Epithelial cell of proximal tubule (primary cell): ENCODE measurements around the gene AQP5. TPM values are rescaled to one million over a fixed set of nuclear protein-coding genes. Genes with fewer than 3 reads are reported as not detected.

ENCODE experiments used
- DNase-seq: peaks from one replicate; pipeline ENCODE4 v3.0.0-alpha.2; 2011; ENCODE audit warnings: low read depth
- H3K4me3 ChIP-seq: 2 replicates; pipeline ENCODE4 v1.5.1; 2011; ENCODE audit warnings: low read depth, mild to moderate bottlenecking, low read length
- CTCF ChIP-seq: conservative IDR thresholded peaks from 2 replicates; pipeline ENCODE4 v1.5.1; 2012; ENCODE audit warnings: low read depth, mild to moderate bottlenecking, low read length
- total RNA-seq: library from RNA; depleted of rRNA; stranded (reverse); fragments of >200 nt; gene quantifications from 2 replicates; pipeline ENCODE4 v1.2.3, GENCODE V29; 2015

The AQP5 gene
- total RNA-seq, 1 donor from 2014 or later: not detected

- no peak for TF ChIP-seq CTCF
- no peak overlapping the region for H3K4me3 ChIP-seq
- DNase-seq: no peak
These were observed 13.1 kb downstream of the AQP5 start for GRCh38 chr12:49974677-49975317.

DNA sequence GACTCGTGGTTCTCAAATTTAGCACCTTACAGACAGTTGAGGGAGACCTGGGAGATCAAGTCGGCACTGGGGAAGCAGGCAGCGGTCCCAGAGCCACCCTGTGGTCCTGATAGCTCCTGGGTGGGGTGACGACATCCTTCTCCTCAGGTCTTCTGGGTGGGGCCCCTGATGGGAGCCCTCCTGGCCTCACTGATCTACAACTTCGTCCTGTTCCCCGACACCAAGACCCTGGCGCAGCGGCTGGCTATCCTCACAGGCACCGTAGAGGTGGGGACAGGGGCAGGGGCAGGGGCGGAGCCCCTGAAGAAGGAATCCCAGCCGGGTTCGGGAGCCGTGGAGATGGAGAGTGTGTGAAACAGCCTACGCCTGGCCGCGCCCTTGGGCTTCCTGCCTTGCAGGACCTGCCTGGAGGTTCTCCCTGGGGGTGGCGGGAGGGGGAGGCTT is 13.7 kb downstream of the AQP5 start:
- H3K4me3 ChIP-seq: no peak overlapping the region
- DNase-seq: no peak
- no peak for TF ChIP-seq CTCF

GRCh38 chr12:49976557-49976956 is 14.9 kb downstream of the AQP5 start:
- H3K4me3 ChIP-seq: no peak overlapping the region
- no peak for TF ChIP-seq CTCF
- no peak for DNase-seq

GRCh38 chr12:49978125-49978524 is 16.5 kb downstream of the AQP5 start:
- DNase-seq: no peak
- TF ChIP-seq CTCF: no peak
- no peak overlapping the region for H3K4me3 ChIP-seq

GRCh38 chr12:49979016-49979586 is 17.4 kb downstream of the AQP5 start:
- no peak for TF ChIP-seq CTCF
- no peak for DNase-seq
- H3K4me3 ChIP-seq: no peak overlapping the region

DNA sequence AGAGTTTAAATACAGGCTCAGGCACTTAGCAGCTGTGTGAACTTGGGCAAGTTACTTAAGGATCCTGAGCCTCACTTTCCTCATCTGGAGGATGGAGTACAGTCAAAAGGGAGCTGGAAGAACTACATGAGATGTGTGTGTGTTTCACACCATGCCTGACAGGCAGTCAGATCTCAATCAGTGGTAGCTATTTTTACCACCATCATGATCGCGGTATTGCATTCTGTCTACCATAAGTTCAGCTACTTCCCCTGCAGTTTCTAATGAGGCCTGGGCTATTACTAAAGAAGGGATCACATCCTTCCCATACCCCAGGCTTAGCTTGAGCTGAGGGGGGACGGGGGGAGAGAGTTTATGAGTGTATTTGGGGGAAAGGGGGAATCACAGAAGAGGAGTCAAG is 18.1 kb downstream of the AQP5 start:
- no peak overlapping the region for H3K4me3 ChIP-seq
- DNase-seq: no peak
- no peak for TF ChIP-seq CTCF
